Neuron (in vitro differentiated cells): ENCODE data around the gene TRIO.
"Not testable (repeated sequence)": the region's sequence is repeated elsewhere in the genome, so short reads cannot be mapped to it uniquely, and the experiment has no call there.

Experiments
- H2AFZ ChIP-seq: one replicate; pipeline ENCODE4 v1.6.1; 2013; ENCODE audit warnings: low read depth, mild to moderate bottlenecking, inconsistent platforms, low read length, moderate library complexity
- H3K27me3 ChIP-seq: one replicate; pipeline ENCODE4 v1.6.1; 2013; ENCODE audit warnings: low read length; ENCODE audit not compliant: insufficient read depth
- H3K36me3 ChIP-seq: one replicate; pipeline ENCODE4 v1.6.1; 2013; ENCODE audit warnings: low read length; ENCODE audit not compliant: insufficient read depth
- H3K4me1 ChIP-seq: one replicate; pipeline ENCODE4 v1.6.1; 2013; ENCODE audit warnings: low read length; ENCODE audit not compliant: insufficient read depth
- H3K4me3 ChIP-seq: 2 replicates; pipeline ENCODE4 v1.5.1; 2013; ENCODE audit warnings: mild to moderate bottlenecking, low read length, moderate library complexity
- H3K9me3 ChIP-seq: one replicate; pipeline ENCODE4 v1.6.1; 2013; ENCODE audit warnings: low read length

The TRIO gene

DNA sequence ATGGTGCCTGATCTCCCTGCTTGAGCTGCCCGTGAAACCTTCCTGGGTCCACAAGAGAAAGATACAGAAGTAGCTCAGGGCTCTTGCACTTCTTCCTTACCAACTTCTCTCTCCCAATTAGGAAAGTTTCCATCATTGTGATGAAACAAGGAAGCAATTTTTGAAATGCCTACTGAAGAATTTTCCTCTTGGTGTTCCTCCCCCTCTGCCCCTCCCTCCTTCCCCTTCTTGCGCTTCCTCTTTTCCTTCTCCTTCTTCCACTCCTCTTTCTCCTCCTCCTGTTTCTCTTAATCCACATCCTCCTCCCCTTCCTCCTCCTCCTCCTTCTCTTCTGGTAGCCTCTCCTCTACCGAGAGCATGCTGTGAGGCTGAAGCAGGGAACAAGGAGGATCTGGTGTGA, 402.2 kb downstream of the TRIO start:
- H3K4me3 ChIP-seq: no peak overlapping the region
- no peak overlapping the region for H2AFZ ChIP-seq
- H3K4me1 ChIP-seq: no peaks in the 10 kb centered on the region
- no peaks in the 10 kb centered on the region for H3K36me3 ChIP-seq
- H3K27me3 ChIP-seq: no peaks in the 10 kb centered on the region
- no peaks in the 10 kb centered on the region for H3K9me3 ChIP-seq

DNA sequence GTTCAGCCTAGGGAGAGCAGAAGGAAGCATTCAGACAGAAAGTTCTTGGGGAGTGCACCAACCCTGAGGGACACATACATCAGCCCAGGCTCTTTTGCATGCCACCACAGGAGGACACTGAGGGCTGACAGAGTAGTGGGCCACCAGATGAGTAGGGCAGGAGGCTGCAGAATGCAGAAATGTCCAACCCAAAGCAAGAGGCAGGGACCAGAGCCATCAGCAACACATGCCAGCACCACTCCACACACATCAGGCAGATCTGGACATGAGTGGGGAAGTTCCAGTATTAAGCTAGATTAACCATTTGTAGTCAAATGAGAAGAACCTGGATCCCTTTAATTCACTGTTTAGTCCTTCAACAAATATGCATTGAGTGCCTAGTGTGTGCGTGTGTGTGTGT, 402.7 kb downstream of the TRIO start:
- no peak overlapping the region for H2AFZ ChIP-seq
- no peaks in the 10 kb centered on the region for H3K9me3 ChIP-seq
- no peaks in the 10 kb centered on the region for H3K4me1 ChIP-seq
- H3K27me3 ChIP-seq: no peaks in the 10 kb centered on the region
- no peaks in the 10 kb centered on the region for H3K36me3 ChIP-seq
- no peak overlapping the region for H3K4me3 ChIP-seq

DNA sequence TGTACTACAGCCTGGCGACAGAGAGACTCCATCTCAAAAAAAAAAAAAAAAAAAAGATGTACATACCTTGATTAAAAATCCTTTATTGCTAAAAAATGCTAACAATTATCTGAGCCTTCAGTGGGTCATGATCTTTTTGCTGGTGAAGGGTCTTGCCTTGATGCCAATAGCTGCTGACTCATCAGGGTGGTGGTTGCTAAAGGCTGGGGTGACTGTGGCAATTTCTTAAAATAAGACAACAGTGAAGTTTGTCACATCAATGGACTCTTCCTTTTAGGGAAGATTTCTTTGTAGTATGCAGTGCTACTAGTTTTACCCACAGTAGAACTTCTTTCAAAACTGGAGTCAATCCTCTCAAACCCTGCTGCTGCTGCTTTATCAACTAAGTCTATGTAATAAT, 404.5 kb downstream of the TRIO start:
- Histone ChIP-seq H3K4me3 (no peak overlapping the region), H3K27me3 (no peaks in the 10 kb centered on the region), H3K36me3 (no peaks in the 10 kb centered on the region), H2AFZ (no peak overlapping the region), H3K4me1 (no peaks in the 10 kb centered on the region), H3K9me3 (no peaks in the 10 kb centered on the region)

DNA sequence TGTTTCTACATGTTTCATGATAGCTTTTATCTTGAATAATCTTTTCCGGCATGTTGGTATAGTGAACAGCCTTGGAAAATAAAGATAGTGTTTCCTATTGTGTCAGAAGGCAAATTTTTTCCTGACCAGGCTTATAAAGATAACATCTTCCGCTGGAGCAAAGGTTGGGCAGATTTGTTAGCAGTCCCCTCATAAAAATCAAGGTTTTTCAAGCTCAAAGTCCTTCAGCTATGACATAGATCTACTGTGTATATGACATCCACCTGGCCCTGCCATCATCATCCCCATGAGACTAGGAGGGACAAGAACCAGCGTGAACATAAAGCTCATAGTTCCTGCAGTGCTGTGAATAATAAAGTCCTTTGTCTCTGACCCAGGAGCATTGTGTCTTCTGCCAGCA, 408.1 kb downstream of the TRIO start:
- Histone ChIP-seq H2AFZ (no peak overlapping the region), H3K9me3 (no peaks in the 10 kb centered on the region), H3K4me3 (no peak overlapping the region), H3K36me3 (no peaks in the 10 kb centered on the region), H3K4me1 (no peaks in the 10 kb centered on the region), H3K27me3 (no peaks in the 10 kb centered on the region)

DNA sequence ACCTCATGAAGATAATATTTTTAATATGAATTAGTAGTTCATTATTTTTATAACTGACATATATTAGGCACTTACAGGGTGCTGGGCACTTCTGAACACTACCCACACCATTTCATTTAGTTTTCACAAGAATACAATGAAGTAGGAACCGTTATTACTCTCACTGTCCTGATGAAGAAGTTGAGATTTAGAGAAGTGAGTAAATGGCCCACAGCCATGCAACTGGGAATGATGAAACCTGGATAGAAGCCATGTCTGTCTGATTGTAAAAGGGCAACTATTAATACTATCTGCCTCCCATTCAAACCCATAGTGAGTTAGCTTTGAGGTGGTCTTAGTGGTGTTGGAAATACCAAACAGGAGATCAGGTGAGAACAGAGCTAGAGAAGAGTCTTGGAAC, 408.9 kb downstream of the TRIO start:
- Histone ChIP-seq H3K27me3 (no peaks in the 10 kb centered on the region), H3K4me3 (no peak overlapping the region), H2AFZ (no peak overlapping the region), H3K4me1 (no peaks in the 10 kb centered on the region), H3K9me3 (no peaks in the 10 kb centered on the region), H3K36me3 (no peaks in the 10 kb centered on the region)

DNA sequence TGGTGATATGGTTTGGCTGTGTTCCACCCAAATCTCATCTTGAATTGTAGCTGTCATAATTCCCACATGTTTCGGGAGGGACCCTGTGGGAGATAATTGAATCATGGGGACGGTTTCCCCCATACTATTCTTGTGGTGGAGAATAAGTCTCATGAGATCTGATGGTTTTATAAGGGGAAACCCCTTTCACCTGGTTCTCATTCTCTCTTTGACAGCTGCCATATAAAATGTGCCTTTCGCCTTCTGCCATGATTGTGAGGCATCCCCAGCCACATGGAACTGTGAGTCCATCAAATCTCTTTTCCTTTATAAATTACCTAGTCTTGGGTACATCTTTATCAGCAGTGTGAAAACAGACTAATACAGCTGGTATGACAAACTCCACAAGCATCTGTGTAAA, 411.1 kb downstream of the TRIO start:
- not testable (repeated sequence) for H3K4me3 ChIP-seq, H3K36me3 ChIP-seq, H2AFZ ChIP-seq, H3K9me3 ChIP-seq, H3K4me1 ChIP-seq, H3K27me3 ChIP-seq

DNA sequence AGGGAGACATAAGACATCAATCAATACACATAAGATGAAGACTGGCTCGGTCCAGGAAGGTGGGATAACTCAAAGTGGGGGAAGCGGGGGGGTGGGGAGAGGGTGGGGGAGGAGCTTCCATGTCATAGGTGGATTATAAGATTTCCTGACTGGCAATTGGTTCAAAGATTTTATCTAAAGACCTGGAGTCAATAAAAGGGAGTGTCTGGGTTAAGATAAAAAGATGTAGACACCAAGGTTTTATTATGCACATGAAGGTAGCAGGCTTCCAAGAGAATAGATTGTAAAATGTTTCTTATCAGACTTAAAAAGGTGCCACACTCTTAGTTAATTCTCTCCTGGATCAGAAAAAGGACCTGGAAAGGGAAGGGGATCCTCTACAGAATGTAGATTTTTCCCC, 412.9 kb downstream of the TRIO start:
- Histone ChIP-seq H2AFZ (no peak overlapping the region), H3K27me3 (no peaks in the 10 kb centered on the region), H3K36me3 (no peaks in the 10 kb centered on the region), H3K9me3 (no peaks in the 10 kb centered on the region), H3K4me1 (no peaks in the 10 kb centered on the region), H3K4me3 (no peak overlapping the region)

DNA sequence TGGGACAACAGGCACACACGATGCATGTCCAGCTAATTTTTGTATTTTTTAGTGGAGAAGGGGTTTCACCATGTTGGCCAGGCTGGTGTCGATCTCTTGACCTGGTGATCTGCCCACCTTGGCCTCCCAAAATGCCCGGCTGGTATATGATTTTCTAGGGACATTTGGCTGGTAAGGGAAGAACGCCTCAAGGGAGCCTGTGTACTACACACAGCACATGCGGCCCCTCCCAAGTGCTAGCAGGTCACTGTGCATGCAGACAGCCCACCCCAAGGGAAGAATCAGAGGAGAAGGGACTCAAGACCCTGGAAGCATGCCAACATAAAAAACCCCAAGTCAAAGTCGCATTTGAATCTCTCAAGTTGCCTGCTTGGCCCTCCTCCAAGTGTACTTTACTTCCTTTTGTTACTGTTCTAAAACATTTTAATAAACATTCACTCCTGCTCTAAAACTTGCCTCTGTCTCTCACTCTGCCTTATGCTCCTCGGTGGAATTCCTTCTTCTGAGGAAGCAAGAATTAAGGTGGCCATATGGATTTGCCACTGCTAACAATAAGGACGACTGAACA, 414.1 kb downstream of the TRIO start:
- H3K27me3 ChIP-seq: peaks cover 2% of the 10 kb centered on the region
- H2AFZ ChIP-seq: no peak overlapping the region
- no peak overlapping the region for H3K4me3 ChIP-seq
- H3K36me3 ChIP-seq: no peaks in the 10 kb centered on the region
- no peaks in the 10 kb centered on the region for H3K9me3 ChIP-seq
- H3K4me1 ChIP-seq: no peaks in the 10 kb centered on the region

DNA sequence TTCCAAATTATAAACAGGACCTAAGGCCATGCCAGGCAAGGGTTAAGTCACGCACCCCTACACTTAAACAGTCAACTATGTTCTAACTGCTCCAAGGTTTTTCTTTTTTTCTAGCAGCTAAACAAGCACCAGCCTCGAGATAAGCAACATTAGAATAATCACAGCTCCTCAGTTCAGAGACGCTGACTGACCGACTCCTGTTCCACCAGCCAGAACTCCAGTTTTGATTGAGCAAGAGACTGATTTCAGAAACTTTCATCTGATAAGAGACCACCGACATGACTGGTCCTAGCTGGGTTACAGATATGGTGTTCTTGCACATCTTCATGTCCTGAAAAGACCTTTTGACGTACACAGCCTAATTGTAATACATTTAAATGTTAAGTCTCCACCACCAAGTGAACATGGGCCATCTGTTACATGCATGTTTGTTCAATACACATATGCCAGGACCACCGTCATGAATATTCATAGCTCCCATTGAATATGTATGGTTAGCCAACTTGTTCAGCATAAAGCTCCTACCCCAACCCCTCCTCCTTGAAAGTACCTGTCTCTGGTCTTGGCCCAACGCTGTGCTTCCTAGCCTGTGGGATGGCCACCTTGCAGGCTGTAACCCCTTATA, 414.8 kb downstream of the TRIO start:
- Histone ChIP-seq H3K27me3 (peaks cover 2% of the 10 kb centered on the region), H3K9me3 (no peaks in the 10 kb centered on the region), H3K4me1 (no peaks in the 10 kb centered on the region), H3K4me3 (no peak overlapping the region), H3K36me3 (no peaks in the 10 kb centered on the region), H2AFZ (no peak overlapping the region)
